Astrocyte of the cerebellum (primary cell): ENCODE measurements around the gene VPS50.

Experiments used
- DNase-seq: peaks from one replicate; pipeline ENCODE4 v3.0.0-alpha.2; 2011; ENCODE audit warnings: low read depth
- H3K4me3 ChIP-seq: 2 replicates; pipeline ENCODE4 v1.5.1; 2011; ENCODE audit warnings: mild to moderate bottlenecking, low read depth, low read length, moderate library complexity
- CTCF ChIP-seq: IDR thresholded peaks from 2 replicates; pipeline ENCODE4 v1.5.1; 2012; ENCODE audit warnings: low read length, low read depth, moderate library complexity, mild to moderate bottlenecking; ENCODE audit errors: missing control alignments
- in situ Hi-C: cut with HindIII; loops from 2 replicates; pipeline ENCODE4 v1.10.0; 2017; ENCODE audit warnings: low sequenced_read_pairs

VPS50 gene

GRCh38 chr7:93374345-93374940 lies 142.3 kb downstream of the VPS50 start:
- in situ Hi-C loops: no loop called here
- DNase-seq: peak; percentile 31
- peak; percentile 95 for TF ChIP-seq CTCF
- H3K4me3 ChIP-seq: no peak overlapping the region

GRCh38 chr7:93375603-93376002 lies 143.4 kb downstream of the VPS50 start:
- in situ Hi-C loops: no loop called here
- DNase-seq: no peak
- no peak for TF ChIP-seq CTCF
- H3K4me3 ChIP-seq: no peak overlapping the region

GRCh38 chr7:93378131-93378760 lies 146.1 kb downstream of the VPS50 start:
- DNase-seq: no peak
- in situ Hi-C loops: no loop called here
- no peak for TF ChIP-seq CTCF
- H3K4me3 ChIP-seq: no peak overlapping the region

- TF ChIP-seq CTCF: no peak
- in situ Hi-C loops: no loop called here
- no peak overlapping the region for H3K4me3 ChIP-seq
- DNase-seq: no peak
Measured at GRCh38 chr7:93382362-93382761, 150.2 kb downstream of the VPS50 start.

GRCh38 chr7:93390660-93391059 lies 158.5 kb downstream of the VPS50 start:
- no peak for DNase-seq
- TF ChIP-seq CTCF: no peak
- in situ Hi-C loops: no loop called here
- no peak overlapping the region for H3K4me3 ChIP-seq

GRCh38 chr7:93392984-93393383 lies 160.8 kb downstream of the VPS50 start:
- TF ChIP-seq CTCF: no peak
- no peak for DNase-seq
- no peak overlapping the region for H3K4me3 ChIP-seq
- in situ Hi-C loops: no loop called here
